ENCODE measurements around the gene KIAA0753.

GRCh38 chr17:6570731-6571451 lies 69.6 kb downstream of the KIAA0753 start:
- TF ChIP-seq CTCF (optimal IDR thresholded peaks at IDR 0.05 in 1 of 3, IDR thresholded peaks at IDR 0.05 in 1 of 3, conservative IDR thresholded peaks at IDR 0.05 in 1 of 3; ENCODE audit: extremely low read depth in 1 of 3, insufficient read depth in 2 of 3, low read length in 3 of 3) (no peak), EZH2 (IDR thresholded peaks at IDR 0.05; ENCODE audit: low read length) (no peak)
